Measurements from ENCODE around the gene NEMF.
"Not testable (repeated sequence)": the region's sequence is repeated elsewhere in the genome, so short reads cannot be mapped to it uniquely, and the experiment has no call there.

NEMF gene

DNA sequence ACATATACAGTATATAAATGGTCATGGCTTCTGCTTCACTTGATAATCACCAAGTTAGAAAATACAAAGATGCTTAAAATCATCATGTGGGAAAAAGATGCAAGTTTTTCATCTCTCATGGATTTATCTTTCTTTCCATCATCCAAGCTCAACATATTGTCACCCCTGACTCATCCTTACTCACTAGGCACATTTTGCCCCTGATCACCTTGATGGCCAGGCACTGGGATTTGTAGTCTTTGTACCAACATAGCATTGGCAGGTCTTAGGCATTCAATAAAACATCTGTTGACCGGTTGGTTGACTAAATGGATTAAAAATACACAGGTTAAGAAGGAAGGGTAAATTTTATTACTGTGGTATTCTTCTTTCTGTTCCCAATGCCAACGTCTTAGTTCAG is 56.6 kb downstream of the NEMF start:
- DNase-seq (ENCODE audit: insufficient read length, low spot score) = no peak
- FAIRE-seq = no peak
- TF ChIP-seq, protein P1, sequence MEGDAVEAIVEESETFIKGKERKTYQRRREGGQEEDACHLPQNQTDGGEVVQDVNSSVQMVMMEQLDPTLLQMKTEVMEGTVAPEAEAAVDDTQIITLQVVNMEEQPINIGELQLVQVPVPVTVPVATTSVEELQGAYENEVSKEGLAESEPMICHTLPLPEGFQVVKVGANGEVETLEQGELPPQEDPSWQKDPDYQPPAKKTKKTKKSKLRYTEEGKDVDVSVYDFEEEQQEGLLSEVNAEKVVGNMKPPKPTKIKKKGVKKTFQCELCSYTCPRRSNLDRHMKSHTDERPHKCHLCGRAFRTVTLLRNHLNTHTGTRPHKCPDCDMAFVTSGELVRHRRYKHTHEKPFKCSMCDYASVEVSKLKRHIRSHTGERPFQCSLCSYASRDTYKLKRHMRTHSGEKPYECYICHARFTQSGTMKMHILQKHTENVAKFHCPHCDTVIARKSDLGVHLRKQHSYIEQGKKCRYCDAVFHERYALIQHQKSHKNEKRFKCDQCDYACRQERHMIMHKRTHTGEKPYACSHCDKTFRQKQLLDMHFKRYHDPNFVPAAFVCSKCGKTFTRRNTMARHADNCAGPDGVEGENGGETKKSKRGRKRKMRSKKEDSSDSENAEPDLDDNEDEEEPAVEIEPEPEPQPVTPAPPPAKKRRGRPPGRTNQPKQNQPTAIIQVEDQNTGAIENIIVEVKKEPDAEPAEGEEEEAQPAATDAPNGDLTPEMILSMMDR (IDR thresholded peaks at IDR 0.05; ENCODE audit: insufficient read depth, missing control alignments) = no peak

DNA sequence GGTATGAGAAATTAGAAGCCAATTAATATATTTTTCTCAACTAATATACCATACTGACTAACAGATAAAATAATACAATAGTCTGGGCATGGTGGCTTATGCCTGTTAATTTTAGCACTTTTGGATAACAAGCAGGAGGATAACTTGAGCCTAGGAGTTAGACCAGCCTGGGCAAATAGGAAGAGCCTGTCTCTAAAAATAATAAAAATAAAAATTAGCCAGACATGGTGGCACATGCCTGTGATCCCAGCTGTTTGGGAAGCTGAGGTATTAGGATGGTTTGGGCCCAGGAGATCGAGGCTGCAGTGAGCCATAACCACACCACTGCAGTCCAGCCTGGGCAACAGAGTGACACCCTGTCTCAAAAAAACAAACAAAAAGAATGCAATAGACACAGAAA is 60.0 kb downstream of the NEMF start:
- no peak for FAIRE-seq
- TF ChIP-seq, protein P1 (IDR thresholded peaks at IDR 0.05; ENCODE audit: insufficient read depth, missing control alignments) = no peak
- no peak for DNase-seq (ENCODE audit: insufficient read length, low spot score)

DNA sequence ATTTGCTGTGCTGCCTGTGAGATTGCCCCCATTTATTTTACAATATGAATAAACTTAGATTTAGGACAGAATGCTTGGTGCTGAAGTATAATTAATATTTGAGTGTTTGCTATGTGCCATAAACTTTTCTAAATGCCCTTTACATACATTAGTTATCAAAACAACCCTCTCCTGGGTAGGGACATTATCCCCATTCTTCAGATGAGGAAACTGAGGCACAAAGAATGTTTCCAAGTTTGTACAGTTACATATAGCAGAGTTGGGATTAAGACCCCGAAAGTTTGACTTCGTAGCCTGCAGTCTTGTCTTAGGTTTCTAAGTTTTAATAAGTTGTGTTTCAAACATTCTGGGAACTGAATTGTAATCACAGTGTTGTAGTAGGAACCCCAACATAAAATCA is 66.3 kb downstream of the NEMF start:
- TF ChIP-seq, protein P1 (IDR thresholded peaks at IDR 0.05; ENCODE audit: insufficient read depth, missing control alignments) = no peak
- DNase-seq (ENCODE audit: insufficient read length, low spot score) (no peak), FAIRE-seq (no peak)

DNA sequence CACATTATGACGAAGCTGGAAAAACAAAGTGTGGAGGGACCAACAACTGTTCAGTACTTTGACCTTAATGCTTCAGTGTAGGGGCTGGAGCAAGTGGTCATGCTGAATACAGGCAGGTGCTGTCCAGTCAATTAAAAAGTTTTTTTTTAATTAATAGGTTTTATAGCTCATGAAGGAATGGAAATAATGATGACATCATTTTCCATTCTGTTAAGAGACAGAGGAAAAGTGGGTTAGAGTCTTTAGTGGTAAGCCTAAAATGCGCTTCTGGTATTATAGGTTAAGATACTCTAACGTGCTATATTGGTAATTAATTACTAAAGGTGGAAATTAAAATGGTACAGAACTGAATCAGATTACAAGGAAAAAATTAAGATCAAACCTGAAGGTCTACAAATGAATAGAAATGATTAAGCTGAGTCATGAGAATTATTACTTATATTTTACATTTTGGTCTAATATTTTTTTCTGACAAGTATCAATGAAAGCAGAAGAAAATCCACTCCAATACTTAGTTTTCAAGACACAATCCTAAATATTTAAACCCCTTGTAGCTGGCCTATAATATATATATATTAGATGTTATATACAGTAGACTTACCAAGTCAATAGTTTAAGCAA is 69.1 kb downstream of the NEMF start:
- TF ChIP-seq, protein P1 (IDR thresholded peaks at IDR 0.05; ENCODE audit: insufficient read depth, missing control alignments) = no peak
- FAIRE-seq = no peak
- DNase-seq (ENCODE audit: insufficient read length, low spot score) = no peak

DNA sequence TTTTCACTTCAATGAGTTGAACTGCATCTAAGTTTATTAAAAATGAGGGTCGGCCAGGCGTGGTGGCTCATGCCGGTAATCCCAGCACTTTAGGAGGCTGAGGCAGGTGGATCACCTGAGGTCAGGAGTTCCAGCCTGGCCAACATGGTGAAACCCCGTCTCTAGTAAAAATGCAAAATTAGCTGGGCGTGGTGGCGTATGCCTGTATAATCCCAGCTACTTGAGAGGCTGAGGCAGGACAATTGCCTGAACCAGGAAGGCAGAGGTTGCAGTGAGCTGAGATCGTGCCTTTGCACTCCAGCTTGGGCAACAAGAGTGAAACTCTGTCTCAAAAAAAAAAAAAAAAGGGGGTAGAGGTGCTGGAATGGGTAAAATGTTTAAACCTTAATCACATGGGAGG is 71.5 kb downstream of the NEMF start:
- DNase-seq (ENCODE audit: insufficient read length, low spot score); FAIRE-seq: not testable (repeated sequence)

DNA sequence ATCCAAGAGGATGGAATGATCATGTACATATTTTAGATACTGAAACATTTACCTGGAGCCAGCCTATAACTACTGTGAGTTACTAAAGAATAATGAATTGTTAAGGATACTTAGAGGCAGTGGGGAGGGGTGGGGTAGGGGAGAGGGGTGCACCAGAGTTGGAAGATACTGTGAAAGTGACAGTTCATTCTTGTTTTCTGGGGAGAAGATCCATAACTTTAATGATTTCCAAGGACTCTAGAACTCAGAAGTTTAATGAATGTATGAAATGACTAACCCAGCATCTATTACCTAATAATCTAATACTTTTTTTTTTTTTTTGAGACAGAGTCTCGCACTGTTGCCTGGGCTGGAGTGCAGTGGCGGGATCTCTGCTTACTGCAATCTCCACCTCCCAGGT is 74.2 kb downstream of the NEMF start:
- no peak for FAIRE-seq
- TF ChIP-seq, protein P1 (IDR thresholded peaks at IDR 0.05; ENCODE audit: insufficient read depth, missing control alignments) = no peak
- DNase-seq (ENCODE audit: insufficient read length, low spot score) = no peak

DNA sequence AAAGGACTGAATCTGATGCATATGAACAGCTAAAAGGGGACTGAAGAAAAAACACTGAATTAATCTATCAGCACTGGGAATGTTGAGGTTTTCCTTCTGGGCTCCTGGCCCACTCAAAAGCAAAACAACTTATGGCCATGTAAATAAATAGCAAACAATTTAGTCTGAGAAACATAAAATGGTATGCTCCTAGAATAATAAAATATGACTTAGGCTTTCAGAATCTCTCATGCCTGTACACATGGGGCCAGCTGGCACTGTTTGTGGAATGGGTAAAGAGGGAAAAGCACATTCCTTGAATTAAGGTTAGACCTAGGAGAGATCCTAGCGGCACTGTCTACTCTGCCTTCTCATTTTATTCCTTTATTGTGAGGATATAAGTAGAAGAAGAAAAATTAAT is 78.5 kb downstream of the NEMF start:
- TF ChIP-seq, protein P1 (IDR thresholded peaks at IDR 0.05; ENCODE audit: insufficient read depth, missing control alignments) = no peak
- no peak for DNase-seq (ENCODE audit: insufficient read length, low spot score)
- no peak for FAIRE-seq

DNA sequence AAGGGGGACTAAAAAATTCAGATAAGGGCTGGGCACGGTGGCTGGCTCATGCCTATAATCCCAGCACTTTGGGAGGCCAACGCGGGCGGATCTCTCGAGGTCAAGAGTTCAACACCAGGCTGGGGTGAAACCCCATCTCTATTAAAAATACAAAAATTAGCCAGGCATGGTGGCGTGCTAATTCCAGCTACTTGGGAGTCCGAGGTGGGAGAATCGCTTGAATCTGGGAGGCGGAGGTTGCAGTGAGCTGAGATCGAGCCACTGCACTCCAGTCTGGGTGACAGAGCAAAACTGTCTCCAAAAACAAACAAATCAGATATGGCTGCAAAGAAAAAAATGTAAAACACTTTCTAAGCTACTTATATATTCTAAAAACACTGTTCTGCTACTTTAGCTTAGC is 80.9 kb downstream of the NEMF start:
- not testable (repeated sequence) for DNase-seq (ENCODE audit: insufficient read length, low spot score)

More for the DNA sequence above, 80.9 kb downstream of the NEMF start:
- not testable (repeated sequence) for FAIRE-seq
